NT2/D1 (cell line): ENCODE measurements around the gene COG1.

Source experiments
- DNase-seq: peaks from one replicate; pipeline ENCODE4 v3.0.0-alpha.2; 2011; ENCODE audit warnings: low read depth, low spot score
- H3K27me3 ChIP-seq: 2 replicates; pipeline ENCODE4 v1.6.0; 2011; ENCODE audit warnings: mild to moderate bottlenecking; ENCODE audit not compliant: insufficient read length, insufficient read depth
- H3K36me3 ChIP-seq: 2 replicates; pipeline ENCODE4 v1.6.1; 2011; ENCODE audit warnings: mild to moderate bottlenecking, low read length, mixed read lengths; ENCODE audit not compliant: insufficient read depth, insufficient read length
- H3K4me1 ChIP-seq: 2 replicates; pipeline ENCODE4 v1.5.1; 2011; ENCODE audit not compliant: insufficient read depth, insufficient read length
- H3K4me3 ChIP-seq: 2 replicates; pipeline ENCODE4 v1.5.1; 2011; ENCODE audit warnings: low read depth; ENCODE audit not compliant: insufficient read length
- H3K9ac ChIP-seq: 2 replicates; pipeline ENCODE4 v1.6.0; 2011; ENCODE audit warnings: low read depth; ENCODE audit not compliant: insufficient read length
- H3K9me3 ChIP-seq: 2 replicates; pipeline ENCODE4 v1.5.1; 2011; ENCODE audit warnings: mild to moderate bottlenecking, low read length; ENCODE audit not compliant: insufficient read depth
- SUZ12 ChIP-seq: IDR thresholded peaks from 2 replicates; pipeline ENCODE4 v1.6.1; 2011; ENCODE audit not compliant: insufficient read length, insufficient read depth; ENCODE audit errors: extremely low read depth
- YY1 ChIP-seq: IDR thresholded peaks from 2 replicates; pipeline ENCODE4 v1.6.1; 2011; ENCODE audit not compliant: insufficient read length, insufficient read depth
- ZNF274 ChIP-seq: IDR thresholded peaks from 2 replicates; pipeline ENCODE4 v1.6.1; 2011; ENCODE audit warnings: mild to moderate bottlenecking, low read depth, low read length

Gene COG1

DNA sequence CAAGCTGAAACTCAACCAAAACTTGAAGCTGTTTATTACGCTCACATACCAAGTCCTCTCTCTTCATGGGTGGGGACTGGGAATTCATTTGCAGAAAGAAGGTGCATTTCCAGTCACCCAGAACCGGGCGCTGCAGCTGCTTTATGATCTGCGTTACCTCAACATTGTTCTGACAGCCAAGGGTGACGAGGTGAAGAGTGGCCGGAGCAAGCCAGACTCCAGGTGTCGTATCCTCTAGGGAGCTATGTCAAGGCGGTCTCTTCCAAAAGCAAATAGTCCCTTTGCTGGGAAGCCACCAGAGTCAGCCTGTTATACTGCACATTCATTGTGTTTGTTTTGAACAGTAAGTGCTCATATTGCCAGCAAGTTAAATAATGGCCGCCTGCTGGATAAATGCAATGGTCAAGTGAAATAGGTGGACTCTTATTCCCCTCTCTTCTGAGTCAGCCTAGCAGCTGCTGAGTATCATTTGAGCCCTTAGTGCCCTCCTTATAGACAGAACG, 12.7 kb downstream of the COG1 start:
- Histone ChIP-seq H3K9me3 (no peaks in the 10 kb centered on the region), H3K4me1 (no peaks in the 10 kb centered on the region), H3K36me3 (peaks cover 92% of the 10 kb centered on the region), H3K4me3 (no peak overlapping the region), H3K9ac (no peak overlapping the region), H3K27me3 (no peaks in the 10 kb centered on the region)
- TF ChIP-seq ZNF274 = no peak
- TF ChIP-seq SUZ12 = no peak
- no peak for TF ChIP-seq YY1
- DNase-seq = no peak

DNA sequence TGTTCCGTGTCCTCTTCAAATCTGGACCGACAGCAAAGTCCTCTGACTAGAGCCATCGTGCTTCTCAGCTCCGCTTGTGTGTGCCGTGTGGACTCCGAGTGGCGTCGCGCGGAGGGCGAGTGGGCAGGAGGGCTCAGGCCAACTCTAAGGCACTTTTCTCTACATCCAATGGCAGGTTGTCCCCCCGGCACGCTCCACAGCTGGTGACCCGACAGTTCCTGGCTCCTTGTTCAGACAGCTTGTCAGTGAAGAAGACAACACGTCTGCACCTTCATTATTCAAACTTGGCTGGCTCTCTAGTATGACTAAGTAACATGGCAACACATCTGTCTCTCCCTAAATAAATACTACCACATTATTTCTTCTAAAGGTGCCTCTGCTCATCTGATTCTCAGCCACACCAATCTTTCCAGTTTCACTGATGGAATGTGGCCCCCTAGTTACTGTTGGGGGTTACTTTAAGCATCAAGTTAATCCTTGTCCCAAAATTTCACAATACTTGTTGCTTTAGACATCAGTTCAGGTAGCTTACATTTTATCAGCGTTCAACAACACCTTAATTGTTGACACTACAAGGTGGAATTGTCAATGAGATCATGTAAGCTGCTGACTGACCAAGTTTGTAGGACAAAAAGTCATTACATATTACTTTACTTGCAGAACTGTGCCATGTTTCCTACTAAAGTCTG, 15.4 kb downstream of the COG1 start:
- DNase-seq = no peak
- H3K4me3 ChIP-seq = no peak overlapping the region
- peaks cover 66% of the 10 kb centered on the region for H3K36me3 ChIP-seq
- no peaks in the 10 kb centered on the region for H3K4me1 ChIP-seq
- H3K9me3 ChIP-seq = no peaks in the 10 kb centered on the region
- TF ChIP-seq YY1 (no peak), ZNF274 (no peak), SUZ12 (no peak)
- no peaks in the 10 kb centered on the region for H3K27me3 ChIP-seq
- H3K9ac ChIP-seq = no peak overlapping the region

DNA sequence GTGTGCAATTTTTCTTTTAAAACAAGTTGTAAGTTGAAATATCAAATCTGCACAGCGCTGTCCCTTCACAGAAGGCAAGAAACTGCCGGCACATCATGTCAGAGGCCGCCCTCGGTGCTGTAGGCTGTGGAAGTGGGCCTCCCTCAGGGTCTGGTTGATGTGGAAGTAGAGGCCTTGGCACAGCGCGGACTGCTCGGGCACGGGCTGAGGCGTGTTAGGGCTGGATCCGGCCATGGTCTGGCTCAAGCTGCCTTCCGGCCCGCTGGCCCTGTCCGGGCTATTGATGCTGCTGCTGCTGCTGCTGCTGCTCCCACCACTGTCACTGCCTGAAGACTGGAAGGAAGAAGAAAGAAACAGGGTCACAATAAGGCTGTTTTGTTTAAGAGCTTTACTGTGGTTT, 16.6 kb downstream of the COG1 start:
- Histone ChIP-seq H3K4me1 (no peaks in the 10 kb centered on the region), H3K9ac (no peak overlapping the region), H3K9me3 (no peaks in the 10 kb centered on the region), H3K4me3 (no peak overlapping the region), H3K36me3 (peaks cover 55% of the 10 kb centered on the region), H3K27me3 (no peaks in the 10 kb centered on the region)
- DNase-seq = no peak
- TF ChIP-seq ZNF274 (no peak), SUZ12 (no peak), YY1 (no peak)

DNA sequence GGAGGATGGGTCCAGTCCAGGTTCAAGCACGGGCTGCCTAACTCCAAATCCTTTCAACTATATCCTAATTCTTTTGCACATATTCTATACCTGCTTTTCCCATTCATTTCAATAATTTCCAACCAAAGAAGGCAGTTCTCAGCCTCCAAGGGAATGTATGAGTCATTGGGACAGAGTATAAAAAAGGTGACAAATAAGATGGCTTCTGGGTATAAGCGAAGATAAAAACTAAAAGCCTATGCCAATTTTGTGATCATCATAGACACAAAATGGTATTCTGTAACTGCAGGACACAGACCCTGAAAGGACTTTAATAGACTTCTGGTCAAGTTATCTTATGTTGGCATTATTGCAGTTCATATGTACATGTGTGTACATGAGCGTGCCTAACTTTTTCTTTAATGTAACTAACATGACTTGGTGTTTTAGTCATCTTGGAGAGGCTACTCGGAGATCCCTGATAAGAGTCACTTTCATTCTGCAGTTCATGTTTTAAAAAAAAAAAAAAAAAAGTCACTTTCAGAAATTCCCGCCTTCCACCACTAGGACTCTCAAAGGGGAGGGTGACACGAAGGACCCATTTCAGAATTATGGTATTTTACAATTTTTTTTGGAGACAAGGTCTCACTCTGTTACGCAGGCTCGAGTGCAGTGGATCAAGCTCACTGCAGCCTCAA, 17.3 kb downstream of the COG1 start:
- no peak overlapping the region for H3K4me3 ChIP-seq
- no peak for DNase-seq
- no peak overlapping the region for H3K9ac ChIP-seq
- H3K36me3 ChIP-seq = peaks cover 51% of the 10 kb centered on the region
- TF ChIP-seq SUZ12 (no peak), ZNF274 (no peak)
- no peaks in the 10 kb centered on the region for H3K27me3 ChIP-seq
- H3K4me1 ChIP-seq = no peaks in the 10 kb centered on the region
- H3K9me3 ChIP-seq = no peaks in the 10 kb centered on the region

DNA sequence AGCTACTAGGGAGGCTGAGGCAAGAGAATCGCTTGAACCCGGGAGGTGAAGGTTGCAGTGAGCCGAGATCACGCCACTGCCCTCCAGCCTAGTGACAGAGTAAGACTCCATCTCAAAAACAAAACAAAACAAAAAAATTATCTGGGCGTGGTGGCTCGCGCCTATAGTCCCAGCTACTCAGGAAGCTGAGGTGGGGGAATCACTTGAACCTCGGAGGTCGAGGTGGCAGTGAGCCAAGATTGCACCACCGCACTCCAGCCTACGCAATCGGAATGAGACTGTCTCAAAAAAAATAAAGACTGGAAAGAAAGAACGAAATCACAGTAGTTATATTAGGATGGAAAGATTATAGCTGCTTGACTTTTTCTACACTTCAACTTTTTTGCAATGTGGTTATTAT, 18.9 kb downstream of the COG1 start:
- TF ChIP-seq SUZ12 (no peak), ZNF274 (no peak), YY1 (no peak)
- DNase-seq = no peak
- Histone ChIP-seq H3K4me1 (no peaks in the 10 kb centered on the region), H3K9me3 (no peaks in the 10 kb centered on the region), H3K4me3 (no peak overlapping the region), H3K36me3 (peaks cover 46% of the 10 kb centered on the region), H3K9ac (no peak overlapping the region), H3K27me3 (no peaks in the 10 kb centered on the region)

DNA sequence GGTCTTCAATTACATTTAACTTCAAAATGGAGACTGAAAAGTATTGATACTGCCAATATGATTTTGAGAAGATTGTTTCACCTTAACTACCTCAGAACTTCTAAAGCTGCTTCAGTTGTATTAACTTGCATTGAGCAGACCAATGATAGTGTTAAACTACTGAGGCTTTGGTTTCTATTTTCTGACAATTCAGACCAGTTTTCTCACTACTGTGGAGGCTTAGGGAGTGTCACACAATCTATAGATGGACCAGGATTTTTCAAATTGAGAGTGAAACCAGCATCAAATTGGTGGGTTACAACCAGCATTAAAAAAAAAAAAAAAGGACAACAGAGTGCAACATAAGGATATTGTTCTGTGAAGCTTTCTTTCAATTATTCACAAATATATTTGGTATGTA, 21.2 kb downstream of the COG1 start:
- no peak for DNase-seq
- Histone ChIP-seq H3K9ac (no peak overlapping the region), H3K27me3 (no peaks in the 10 kb centered on the region), H3K9me3 (no peaks in the 10 kb centered on the region), H3K36me3 (peaks cover 34% of the 10 kb centered on the region), H3K4me3 (no peak overlapping the region), H3K4me1 (no peaks in the 10 kb centered on the region)
- no peak for TF ChIP-seq SUZ12
- no peak for TF ChIP-seq ZNF274
- TF ChIP-seq YY1 = no peak

DNA sequence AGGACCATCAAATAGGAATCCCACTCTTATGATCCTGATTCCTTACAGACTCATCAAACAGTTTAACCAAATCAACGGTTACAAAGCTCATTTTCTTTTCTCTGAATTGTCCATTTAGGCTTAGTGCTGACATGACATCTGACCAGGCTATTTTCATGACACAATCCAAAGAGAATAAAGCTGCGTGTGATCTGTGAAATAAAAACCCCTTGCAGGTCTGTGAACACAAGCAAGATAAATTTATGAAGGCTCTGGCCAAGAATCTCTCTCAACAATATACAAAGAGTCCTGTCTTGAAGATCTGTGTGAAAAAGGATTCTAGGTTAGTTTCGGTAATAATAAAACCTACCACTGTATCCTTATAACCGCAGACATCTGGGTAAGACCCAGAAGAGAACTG, 22.0 kb downstream of the COG1 start:
- no peak for TF ChIP-seq ZNF274
- no peak for TF ChIP-seq SUZ12
- TF ChIP-seq YY1 = no peak
- Histone ChIP-seq H3K4me1 (no peaks in the 10 kb centered on the region), H3K9me3 (no peaks in the 10 kb centered on the region), H3K9ac (no peak overlapping the region), H3K36me3 (peaks cover 26% of the 10 kb centered on the region), H3K27me3 (no peaks in the 10 kb centered on the region), H3K4me3 (no peak overlapping the region)
- no peak for DNase-seq
